HT-29 (cell line): ENCODE data around the gene SIAE. TPM values are rescaled to one million over a fixed set of nuclear protein-coding genes. Genes with fewer than 3 reads are reported as not detected.

ENCODE experiments used
- DNase-seq: peaks from one replicate; pipeline ENCODE4 v3.0.0-alpha.2; 2015; ENCODE audit warnings: low spot score
- total RNA-seq: library from RNA; depleted of rRNA; stranded (reverse); fragments of >200 nt; shearing (Covaris generic); gene quantifications from 2 replicates; pipeline ENCODE4 v1.2.3, GENCODE V29; 2014; rRNA removed

The SIAE gene, protein sequence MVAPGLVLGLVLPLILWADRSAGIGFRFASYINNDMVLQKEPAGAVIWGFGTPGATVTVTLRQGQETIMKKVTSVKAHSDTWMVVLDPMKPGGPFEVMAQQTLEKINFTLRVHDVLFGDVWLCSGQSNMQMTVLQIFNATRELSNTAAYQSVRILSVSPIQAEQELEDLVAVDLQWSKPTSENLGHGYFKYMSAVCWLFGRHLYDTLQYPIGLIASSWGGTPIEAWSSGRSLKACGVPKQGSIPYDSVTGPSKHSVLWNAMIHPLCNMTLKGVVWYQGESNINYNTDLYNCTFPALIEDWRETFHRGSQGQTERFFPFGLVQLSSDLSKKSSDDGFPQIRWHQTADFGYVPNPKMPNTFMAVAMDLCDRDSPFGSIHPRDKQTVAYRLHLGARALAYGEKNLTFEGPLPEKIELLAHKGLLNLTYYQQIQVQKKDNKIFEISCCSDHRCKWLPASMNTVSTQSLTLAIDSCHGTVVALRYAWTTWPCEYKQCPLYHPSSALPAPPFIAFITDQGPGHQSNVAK
- 6.8 and 6.9 TPM in 2 replicates for total RNA-seq

DNA sequence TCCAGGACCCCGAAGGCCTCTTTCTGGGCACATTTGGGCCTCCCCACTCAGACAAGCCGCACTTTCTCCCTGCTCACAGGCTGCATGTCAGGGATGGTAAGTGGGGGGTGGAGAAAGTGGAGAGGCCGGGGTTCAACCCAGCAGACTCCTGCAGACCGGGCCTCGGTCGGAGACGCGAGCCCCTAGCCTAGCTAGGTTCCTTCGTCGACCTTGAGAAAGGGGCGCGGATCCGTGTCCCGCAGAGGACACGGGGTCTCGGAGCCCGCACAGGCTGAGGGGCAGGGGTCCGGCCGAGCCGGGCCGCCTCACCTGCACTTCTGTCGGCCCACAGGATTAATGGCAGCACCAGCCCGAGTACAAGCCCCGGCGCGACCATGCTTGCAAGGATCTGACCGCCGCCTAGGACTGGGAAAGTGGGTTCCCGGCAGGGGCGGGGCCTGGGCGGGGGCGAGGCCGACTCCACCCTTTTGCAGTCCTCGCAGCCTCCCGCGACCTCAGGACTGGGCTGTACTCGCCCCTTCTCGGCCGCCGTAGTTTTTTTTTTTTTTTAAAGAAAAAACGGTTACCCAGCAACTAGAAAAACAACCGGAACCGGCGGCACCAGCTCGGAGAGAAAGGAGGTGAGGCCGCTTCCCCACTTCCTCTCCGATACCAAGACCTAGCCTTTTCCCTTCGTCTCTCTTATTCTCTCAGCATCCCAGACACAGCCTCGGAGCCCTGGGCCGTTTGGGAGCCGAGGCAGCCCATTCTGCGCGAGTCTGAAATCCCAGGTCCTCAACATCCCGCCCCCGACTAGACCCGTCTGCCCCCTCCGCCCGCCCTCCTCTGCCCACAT is at the start of gene SIAE, which contains the start of gene SPA17:
TSS of gene SIAE (minus strand) at position 407 of the 835 bp plus-strand sequence. CDS start at position 376, 31 bp downstream.
TSS of gene SPA17 (plus strand) at position 572 of the 835 bp plus-strand sequence. CDS start 1,361 bp downstream, outside the sequence.
- peak; percentile 92 for DNase-seq

- DNase-seq: no peak
Measured at GRCh38 chr11:124722176-124722575, 48.6 kb upstream of the SIAE start.

- DNase-seq: no peak
Measured at GRCh38 chr11:124719534-124719933, 46.0 kb upstream of the SIAE start.

GRCh38 chr11:124718801-124719200 is 45.3 kb upstream of the SIAE start:
- no peak for DNase-seq

- DNase-seq: no peak
Measured at GRCh38 chr11:124717786-124718651, 44.5 kb upstream of the SIAE start.

- DNase-seq: no peak
Measured at GRCh38 chr11:124717421-124717785, 43.9 kb upstream of the SIAE start.

DNA sequence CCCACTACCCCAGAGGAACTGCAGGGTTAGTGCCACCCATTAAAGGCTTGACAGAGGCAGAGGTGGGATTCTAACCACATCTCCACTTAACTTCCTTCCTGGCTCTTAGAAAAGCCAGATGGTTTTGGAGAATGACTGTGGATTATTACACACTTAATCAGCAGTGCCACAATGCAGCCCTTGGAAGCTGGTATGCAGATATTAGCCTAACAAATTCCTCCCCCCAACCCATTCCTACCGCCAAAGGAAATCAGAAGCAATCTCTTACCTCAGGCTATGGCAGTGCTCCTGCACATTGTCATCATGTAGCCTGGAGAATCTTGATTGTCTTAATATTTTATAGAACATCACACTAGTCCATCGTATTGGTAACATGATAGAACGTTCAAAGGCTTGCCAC is 43.1 kb upstream of the SIAE start:
- no peak for DNase-seq

DNA sequence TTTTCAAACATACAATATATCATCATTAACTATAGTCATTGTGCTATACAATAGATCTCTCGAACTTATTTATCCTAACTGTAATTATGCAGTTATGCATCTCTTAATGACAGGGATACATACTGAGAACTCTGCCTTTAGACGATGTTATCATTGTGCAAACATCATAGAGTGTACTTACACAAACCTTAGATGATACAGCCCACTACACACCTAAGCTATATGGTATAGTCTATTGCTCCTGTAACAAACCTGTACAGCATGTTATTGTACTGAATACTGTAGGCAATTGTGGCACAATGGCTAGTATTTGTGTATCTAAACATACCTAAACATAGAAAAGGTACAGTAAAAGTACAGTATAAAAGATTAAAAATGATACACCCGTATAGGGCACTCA is 38.9 kb upstream of the SIAE start:
- DNase-seq: no peak

DNA sequence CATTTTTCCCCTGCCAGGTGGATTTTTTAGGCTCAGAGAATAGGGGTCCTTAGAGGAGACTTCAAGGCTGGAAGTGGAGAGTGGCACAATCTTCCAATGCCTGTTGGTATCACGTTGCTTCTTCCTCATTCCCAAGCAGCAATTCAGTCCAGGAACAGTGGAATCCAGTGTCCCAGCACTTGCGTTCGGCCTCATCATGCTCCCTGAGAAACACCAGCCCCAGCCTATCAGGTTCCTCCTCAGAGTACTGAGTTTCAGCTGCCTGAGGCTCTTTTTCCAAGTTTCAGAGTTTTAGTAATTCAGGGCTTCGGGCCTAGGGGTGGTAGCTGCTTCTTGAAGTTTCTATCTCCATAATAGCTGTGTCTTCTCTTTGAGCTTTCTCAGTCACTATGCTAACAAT is 34.3 kb upstream of the SIAE start:
- DNase-seq: no peak

DNA sequence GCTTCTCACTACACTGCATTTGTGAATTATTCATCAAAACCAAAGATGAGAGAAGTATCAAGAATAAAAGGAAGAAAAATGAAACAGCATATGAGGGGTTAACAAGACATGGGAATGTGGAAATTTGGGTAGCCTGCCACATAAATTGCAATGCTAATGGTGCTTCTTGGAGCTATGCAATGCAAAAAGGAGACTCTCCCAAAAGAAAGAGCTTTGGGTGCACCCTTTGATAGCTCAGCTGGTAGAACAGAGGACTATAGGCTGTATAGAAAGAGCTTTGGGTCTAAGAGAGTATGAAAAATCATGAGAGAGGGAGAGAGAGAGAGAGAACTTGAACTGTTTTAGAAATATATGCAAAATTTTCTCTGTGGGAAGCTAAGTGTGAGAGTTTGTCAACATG is 26.5 kb upstream of the SIAE start:
- DNase-seq: no peak

DNA sequence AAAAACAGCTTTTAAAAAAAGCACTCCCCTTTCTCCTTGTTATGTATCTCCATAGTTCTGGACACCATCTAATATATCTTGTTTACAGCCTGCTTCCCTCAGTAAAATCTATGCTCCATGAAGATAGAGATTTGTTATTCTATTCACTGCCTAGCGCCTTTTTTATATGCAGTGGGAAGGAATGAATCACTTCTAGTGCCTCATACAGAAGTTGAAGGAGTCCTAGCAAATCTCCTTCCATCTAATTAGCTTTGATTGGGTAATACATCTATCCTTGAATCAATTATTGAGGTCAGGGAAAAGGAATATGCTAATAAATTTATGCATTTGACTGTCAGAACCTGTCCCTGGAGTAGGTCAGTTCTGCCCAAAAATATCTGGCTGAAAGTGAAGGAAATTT is 26.0 kb upstream of the SIAE start:
- DNase-seq: no peak

DNA sequence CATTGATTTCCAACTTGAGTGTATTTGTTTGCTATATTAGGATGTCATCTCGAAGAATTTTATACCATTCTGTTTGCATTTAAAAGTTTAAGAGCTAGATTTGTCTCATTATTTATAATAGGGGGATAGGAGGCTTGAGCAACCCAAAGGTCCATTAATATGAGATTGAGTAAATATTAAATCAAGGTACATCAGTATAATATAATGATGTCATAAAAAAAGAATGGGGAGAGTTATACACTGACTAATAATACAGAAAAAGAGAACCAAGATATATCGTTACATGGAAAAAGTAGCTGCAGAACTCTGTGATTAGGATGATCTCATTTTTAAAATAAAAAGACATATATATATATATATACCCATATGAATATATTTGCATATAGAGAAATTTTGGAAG is 19.6 kb upstream of the SIAE start:
- no peak for DNase-seq

DNA sequence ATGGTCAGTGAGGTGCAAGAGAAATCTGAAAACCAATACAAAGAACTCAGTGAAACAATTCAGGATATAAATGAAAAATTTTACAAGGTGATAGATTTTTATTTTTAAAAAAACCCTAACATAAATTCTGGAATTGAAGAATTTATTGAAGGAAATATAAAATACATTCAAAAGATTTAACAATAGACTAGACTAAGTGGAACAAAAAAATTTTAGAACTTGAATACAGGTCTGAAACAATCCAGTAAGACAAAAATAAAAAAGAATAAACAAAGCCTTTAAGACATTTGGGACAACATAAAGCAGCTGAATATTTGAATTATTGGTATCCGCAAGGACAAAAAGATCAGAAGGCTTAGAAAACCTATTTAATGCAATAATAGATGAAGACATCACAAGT is 8.9 kb upstream of the SIAE start:
- no peak for DNase-seq

GRCh38 chr11:124681421-124681820 is 7.9 kb upstream of the SIAE start:
- no peak for DNase-seq

DNA sequence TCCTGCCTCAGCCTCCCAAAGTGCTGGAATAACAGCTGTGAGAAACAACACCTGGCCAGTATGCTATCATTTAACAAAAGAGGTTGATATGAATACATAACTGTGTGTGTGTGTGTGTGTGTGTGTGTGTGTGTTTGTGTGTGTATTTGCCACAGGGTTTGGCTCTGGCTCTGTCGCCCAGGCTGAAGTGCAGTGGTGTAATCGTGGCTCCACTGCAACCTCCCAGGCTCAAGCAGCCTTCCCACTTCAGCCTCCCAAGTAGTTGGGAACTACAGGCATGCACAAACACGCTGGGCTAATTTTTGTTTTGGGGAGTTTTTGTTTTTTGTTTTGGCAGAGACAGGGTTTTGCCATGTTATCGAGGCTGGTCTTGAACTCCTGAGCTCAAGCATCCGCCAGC is 4.9 kb upstream of the SIAE start:
- DNase-seq: no peak

DNA sequence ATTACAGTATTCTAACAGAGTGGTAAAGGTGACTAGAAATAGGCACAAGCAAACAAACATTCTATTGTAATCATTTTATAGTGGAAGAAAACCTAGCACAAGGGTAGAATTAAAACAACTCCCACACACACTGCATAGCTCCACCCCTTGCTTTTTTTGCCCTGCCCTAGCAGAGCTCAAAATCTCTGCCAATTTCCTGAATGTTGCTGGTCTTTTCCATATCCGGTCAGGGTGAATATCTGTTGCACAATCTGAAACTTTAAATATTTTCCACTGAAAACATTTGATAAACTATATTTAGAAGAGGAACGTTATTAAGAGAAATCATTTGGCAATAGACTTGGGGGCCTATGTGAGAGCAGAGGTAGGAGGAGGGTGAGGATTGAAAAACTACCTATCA is 2.8 kb upstream of the SIAE start:
- no peak for DNase-seq

DNA sequence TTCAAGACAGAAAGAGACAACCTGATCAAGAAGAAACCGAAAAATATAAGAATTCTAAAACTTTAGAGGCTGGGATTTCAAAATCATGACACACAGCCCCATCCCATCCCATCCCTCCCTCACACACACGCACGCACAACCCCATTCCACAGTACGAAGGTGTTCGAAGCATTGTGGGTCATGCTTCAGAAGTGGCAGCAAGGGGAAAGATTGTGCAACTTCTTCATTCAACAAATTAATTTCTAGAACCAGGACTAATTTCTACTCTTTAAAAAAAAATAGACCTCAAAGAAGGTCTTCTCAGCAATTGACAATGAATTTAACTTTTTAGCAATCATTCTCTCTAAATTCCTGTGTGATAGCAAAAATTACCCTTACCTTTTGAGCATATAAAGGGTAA is 1.0 kb upstream of the SIAE start:
- DNase-seq: no peak

DNA sequence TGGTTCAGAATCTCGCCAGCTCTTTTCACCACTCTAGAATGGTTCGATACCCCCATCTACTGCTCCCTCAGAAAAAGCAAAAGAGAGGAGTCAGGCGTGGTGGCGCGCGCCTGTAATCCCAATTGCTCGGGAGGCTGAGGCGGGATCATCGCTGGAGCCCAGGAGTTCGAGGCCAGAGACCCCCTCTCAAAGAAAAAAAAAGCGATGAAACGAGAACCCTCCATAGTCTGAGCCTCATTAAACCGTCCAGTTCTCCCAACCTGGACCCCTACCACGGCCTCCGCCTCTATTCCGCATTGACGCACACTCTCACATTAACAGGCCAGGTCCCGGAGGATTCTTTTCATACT is 604 bp upstream of the SIAE start:
- no peak for DNase-seq

DNA sequence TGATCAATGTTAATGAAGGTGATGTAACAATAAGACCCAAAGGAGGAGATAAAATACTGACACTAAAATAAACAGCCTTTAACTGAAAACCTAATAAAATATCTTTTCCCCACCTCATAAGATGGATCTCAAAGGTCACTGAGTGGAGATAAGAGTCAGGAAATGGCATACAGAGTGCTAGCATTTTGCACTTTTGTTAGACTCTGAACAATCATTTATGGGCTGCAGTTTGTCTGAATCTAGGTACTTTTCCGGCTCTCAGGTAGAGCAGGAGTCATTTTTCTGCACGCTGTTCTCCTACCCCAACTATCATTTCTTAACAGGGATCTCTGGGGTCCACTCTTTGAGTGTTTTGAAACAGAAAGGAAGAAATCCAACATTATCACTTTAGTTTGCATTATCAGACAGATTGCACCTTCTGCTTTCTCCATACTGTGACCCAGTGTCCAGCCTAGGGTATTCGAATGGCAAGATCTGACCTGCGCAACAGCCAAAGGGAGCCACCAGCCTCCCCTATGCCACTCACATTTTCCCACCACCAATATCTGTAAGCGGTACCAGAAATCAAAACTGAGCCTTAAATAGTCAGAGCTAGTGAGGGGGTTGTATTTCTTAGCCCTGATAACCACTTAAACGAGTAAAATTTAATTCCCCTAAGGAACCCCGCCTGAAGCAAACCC is 863 bp downstream of the SIAE start:
- peak; percentile 38 for DNase-seq

DNA sequence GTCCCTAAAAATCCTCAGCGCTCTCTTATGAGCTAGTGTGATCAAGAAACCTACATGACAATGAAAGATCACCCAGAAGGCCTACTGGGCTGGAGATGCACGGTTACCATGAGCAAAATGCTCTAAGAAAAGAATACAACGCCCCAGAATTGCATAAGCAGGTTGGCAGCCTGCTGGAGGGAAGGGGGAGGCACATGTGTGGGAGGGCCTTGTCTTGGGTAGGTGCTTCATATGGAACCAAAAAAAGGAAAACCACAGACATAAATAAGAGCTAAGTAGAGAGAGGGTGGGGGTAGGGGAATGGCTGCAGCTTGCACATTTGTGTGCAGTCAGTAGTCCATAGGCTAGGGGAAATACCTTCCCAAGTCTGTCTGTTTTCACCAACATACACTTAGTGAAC is 2.8 kb downstream of the SIAE start:
- no peak for DNase-seq

GRCh38 chr11:124669193-124669592 is 4.3 kb downstream of the SIAE start:
- peak; percentile 81 for DNase-seq
